Stimulated activated CD8-positive, alpha-beta memory T cell treated with anti-CD3 and anti-CD28 coated beads, Interleukin-4, amount 100 ng/mL, for 4 hours (primary cell): ENCODE results near the gene ALDH8A1.
"Not testable (repeated sequence)": the region's sequence is repeated elsewhere in the genome, so short reads cannot be mapped to it uniquely, and the experiment has no call there.

Experiments used
- DNase-seq, 2 donors: peaks; one replicate each; pipeline ENCODE4 v3.0.0-alpha.2; 2020; ENCODE audit warnings: low read depth in 2 of 2, low spot score in 1 of 2

Gene ALDH8A1

DNA sequence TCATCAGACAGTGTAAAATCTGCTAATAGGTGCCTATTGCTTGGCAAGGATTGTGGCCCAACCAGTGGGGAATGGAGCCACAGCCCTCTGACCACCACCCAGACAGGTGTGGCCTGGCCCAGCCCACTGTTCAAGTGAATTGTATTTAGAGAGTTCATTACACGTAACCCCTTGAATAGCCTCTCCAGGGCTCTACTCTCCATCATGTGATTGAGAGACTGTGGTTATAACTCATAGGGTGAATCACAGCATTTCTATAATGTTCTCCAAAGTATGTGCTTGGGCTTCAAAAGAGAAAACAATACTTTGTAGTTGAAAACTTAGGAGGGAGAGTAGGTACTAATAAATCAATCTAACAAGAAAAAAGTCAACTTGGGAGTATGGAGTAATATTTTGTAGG, 38.4 kb downstream of the ALDH8A1 start:
- no peak for DNase-seq

GRCh38 chr6:134910593-134910935, 39.3 kb downstream of the ALDH8A1 start:
- DNase-seq = no peak

DNA sequence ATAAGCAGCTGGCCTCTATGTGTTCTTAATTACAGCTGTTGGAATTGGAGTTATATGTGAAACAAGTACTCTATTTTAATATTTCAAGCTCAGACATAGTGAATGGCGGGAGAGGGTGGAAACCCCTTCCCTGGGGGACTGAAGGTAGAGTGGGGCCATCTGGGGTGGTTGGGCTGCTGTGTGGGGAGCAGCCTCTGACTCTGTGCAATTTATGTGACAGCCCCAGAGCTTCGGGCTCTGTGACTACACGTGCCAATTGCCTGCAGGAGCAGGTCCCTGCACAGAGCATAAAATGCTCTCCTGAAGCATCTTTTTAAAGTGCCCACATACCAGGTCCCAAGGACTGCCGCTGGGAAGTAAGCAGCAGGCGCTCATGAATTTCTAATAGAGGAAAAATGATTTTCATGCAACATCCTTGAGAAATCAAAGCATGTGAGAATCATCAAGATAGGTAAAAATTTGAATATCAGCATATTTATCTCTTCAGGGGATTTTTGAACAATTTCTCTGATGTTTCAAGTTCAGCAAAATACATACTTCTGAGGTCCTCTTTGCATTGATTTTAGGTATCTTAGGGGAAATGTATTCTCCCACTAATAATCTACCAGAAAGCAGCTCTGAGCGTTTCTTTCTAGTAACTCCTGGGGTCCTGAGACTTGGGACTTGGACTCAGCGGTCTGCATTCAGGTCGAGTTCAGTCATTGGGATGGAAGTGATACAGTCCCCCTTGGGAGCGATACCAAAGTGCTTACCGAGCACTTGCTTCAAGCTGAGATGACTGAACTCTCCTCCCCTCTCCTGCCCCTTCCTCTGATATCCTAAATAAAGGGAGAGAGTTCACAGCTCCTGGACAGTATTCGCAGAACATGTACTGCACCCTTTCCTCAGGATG, 40.0 kb downstream of the ALDH8A1 start:
- DNase-seq = no peak

- DNase-seq = no peak
Measured at GRCh38 chr6:134908906-134909516, 40.9 kb downstream of the ALDH8A1 start.

DNA sequence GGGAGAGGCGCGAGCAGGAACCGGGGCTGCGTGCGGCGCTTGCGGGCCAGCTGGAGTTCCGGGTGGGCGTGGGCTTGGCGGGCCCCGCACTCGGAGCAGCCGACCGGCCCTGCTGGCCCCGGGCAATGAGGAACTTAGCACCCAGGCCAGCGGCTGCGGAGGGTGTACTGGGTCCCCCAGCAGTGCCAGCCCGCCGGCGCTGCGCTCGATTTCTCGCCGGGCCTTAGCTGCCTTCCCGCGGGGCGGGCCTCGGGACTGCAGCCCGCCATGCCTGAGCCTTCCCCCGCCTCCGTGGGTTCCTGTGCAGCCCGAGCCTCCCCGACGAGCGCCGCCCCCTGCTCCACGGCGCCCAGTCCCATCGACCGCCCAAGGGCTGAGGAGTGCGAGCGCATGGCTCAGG, 45.2 kb downstream of the ALDH8A1 start:
- DNase-seq = not testable (repeated sequence)

- DNase-seq = no peak
Measured at GRCh38 chr6:134903448-134903847, 46.5 kb downstream of the ALDH8A1 start.

DNA sequence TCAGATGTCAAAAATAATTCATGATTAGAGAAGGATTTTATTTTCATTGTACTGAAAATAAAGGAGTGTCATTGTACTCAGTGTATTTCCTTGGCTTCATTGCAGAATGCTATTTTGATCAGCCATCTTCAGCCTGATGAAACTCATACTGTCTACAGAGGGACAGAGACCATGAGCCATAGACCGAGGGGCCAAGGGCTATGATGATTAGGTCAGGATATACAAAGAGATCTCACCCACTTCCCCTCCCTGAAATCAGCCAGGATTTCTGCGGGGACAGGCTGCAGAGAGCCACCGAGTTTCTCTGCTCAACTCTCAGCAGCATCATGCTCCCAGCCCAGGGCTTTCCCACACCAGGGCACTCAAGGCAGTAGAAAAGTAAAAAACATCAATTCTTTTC, 47.0 kb downstream of the ALDH8A1 start:
- DNase-seq = no peak

- DNase-seq = no peak
Measured at GRCh38 chr6:134902074-134902861, 47.6 kb downstream of the ALDH8A1 start.

DNA sequence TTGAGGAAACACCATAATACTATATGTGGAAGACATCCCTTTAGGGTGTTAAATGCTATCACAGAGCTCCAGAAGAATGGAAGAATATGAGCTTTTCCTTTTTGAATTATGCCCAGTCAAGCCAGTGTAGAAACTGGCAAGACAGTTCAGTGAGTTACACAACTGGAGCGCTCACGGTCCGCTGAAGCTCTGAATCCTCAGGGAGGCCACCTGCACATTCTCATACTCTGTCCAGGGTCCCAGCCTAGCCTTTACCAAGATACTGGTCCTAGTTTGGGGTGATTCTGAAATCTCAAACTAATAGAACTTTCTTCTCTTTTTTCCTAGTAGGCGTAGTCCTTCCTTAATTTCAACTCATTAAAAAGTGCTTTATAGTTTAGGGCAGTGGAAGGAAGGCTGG, 51.3 kb downstream of the ALDH8A1 start:
- no peak for DNase-seq

GRCh38 chr6:134898166-134898565, 51.7 kb downstream of the ALDH8A1 start:
- not testable (repeated sequence) for DNase-seq

DNA sequence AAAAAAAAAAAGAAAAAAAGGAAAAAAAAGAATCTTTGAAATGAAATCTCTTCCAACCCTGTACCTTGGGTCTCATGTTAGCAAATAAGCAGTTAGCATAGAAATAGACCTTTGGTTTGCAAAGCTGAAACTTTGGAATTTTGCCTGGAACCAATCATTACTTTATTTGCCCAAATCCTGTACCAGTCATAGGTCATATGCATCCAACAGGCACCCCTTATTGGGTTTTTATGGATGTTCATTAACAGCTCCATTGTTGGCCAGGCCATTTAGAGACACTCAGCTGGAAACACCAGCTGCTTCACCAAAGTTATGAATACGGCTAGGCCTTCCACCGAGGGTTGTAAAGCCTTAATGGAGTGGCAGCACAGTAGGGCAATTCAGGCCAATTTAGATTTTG, 53.0 kb downstream of the ALDH8A1 start:
- no peak for DNase-seq

GRCh38 chr6:134894800-134895199, 55.1 kb downstream of the ALDH8A1 start:
- no peak for DNase-seq

GRCh38 chr6:134892362-134892761, 57.5 kb downstream of the ALDH8A1 start:
- no peak for DNase-seq

- DNase-seq = no peak
Measured at GRCh38 chr6:134891633-134892032, 58.3 kb downstream of the ALDH8A1 start.

DNA sequence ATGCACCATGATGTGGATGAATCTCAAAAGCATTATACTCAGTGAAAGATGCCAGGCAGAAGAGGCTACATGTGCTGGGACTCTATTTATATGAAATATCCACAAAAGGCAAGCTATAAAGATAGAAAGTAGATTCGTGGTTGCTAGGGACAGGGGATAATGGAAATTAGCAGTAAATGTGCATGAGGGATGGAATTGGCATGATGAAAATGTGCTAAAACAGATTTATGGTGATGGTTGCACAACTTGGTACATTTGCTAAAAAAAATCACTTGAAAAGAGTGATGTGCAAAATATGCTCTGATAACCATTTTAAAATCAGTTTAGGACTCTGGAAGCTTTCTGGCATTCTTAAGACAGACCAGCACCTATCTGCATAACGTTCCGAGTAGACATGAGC, 61.6 kb downstream of the ALDH8A1 start:
- DNase-seq = no peak

DNA sequence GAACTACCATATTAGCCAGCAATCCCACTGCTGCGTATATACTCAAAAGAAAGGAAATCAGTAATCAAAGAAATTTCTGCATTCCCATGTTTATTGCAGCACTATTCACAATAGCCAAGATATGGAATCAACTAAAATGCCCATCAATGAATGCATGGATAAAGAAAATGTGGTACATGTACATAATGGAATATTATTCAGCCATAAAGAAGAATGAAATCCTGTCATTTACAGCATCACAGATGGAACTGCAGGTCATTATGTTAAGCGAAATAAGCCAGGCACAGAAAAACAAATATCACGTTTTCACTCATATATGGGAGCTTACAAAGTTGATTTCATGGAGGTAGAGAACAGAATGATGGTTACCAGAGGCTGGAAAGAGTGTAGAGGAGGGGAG, 65.1 kb downstream of the ALDH8A1 start:
- no peak for DNase-seq

GRCh38 chr6:134883314-134883713, 66.6 kb downstream of the ALDH8A1 start:
- DNase-seq = no peak

- DNase-seq = peak; percentile 2 to 4
Measured at GRCh38 chr6:134882426-134883038, 67.4 kb downstream of the ALDH8A1 start.

DNA sequence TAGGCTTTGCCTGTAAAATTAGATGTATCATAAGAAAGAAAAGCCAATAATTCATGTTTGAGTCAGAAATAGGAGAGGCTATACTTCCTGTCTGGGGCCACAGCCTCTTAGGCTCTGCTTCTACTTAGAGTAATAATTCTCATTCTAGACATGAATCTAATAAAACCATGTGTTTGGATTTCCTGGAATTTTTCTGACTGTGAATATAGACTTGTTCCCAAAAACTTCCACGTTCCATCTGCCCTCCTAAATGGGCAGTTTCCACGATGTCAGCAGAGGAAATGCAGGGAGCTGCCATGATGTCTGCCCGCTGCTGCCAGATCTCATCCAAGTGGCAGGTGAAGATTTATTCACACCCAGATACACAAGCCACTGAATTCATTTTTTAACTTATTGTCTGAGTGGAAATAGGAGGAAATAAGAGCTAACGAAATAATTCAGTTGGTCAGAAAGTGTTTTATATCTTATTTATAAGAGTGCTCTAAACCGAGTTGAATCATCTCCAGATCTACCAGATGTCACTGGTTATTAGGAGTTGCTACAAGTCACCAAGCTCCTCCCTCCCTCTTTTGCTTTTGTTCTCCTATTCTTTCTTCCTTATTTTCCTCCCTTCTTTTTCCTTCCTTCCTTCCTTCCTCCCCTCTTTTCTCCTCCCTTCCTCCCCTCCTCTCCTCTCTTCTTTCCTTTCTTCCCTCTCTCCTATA, 69.3 kb downstream of the ALDH8A1 start:
- no peak for DNase-seq

DNA sequence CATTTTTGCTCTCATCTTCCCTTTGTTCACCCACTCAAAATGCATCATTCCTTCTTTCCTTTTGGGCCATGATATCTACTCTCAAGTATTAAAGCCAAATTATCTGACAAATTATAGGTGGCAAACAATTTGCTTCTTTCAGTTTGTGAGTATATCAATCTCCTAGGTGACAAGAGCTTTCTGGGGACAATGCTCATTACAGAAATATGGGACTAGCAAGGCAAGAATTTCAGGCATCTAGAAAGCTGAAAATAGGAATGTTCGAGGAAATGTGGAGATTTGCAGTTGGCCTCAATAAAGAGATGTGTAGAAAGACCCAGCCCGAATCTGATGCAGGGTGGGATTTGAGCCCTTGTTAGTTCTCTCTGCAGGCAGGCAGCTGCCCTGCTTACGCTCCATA, 71.8 kb downstream of the ALDH8A1 start:
- DNase-seq = no peak

DNA sequence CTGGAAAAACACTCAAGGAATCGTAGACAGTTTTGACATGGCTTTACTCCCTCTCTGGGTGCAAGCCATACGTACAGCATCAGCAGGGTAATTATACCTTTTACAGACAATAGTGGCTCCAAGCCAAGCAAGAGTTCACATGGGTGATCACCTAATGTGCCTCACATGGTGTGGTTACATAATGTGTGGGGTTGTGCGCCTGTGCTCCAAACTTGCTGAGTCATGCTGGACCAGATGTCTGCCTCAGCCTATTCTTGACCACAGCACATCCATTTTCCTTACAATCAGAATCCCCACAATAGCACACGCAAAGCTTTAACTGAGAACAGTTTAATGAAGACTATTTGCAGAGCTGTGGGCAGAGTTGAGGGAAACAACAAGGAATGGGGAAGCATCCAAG, 74.5 kb downstream of the ALDH8A1 start:
- no peak for DNase-seq
